ENCODE results near the gene SREBF1. TPM values are rescaled to one million over a fixed set of nuclear protein-coding genes. Genes with fewer than 3 reads are reported as not detected.

SREBF1 gene
- total and polyA plus RNA-seq, 10 of the 15 experiments (the other 5 are each of a cell fraction or from before 2014, with no cell fraction given), result 1.4 to 84.6 (median 20.4) TPM

DNA sequence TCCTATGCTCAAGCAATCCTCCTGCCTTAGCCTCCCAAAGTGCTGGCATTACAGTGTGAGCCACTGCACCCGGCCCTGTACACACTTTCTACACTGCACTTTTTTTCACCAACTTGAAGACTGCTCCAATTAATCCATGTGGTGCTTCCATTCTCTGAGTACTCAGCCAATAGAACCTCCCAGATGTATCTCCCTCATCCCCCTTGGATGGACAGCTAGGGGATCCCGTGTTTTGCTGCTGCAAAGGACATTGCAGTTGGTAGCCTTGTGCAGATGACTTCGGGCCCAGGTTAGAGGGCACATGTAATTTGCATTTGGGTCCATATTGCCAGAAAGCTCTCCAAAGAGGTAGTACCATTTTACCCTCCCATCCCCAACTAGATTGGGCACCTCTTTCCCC is 59.9 kb downstream of the SREBF1 start (continued):
- TF ChIP-seq, protein P1, sequence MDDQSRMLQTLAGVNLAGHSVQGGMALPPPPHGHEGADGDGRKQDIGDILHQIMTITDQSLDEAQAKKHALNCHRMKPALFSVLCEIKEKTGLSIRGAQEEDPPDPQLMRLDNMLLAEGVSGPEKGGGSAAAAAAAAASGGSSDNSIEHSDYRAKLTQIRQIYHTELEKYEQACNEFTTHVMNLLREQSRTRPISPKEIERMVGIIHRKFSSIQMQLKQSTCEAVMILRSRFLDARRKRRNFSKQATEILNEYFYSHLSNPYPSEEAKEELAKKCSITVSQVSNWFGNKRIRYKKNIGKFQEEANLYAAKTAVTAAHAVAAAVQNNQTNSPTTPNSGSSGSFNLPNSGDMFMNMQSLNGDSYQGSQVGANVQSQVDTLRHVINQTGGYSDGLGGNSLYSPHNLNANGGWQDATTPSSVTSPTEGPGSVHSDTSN (IDR thresholded peaks at IDR 0.05; ENCODE audit: insufficient replicate concordance, low read depth, low read length), result no peak
- TF ChIP-seq HDAC6 (IDR thresholded peaks at IDR 0.05; ENCODE audit: unreplicated experiment), result no peak
- TF ChIP-seq CHD4 (IDR thresholded peaks at IDR 0.05), result no peak
- TF ChIP-seq, protein P2, sequence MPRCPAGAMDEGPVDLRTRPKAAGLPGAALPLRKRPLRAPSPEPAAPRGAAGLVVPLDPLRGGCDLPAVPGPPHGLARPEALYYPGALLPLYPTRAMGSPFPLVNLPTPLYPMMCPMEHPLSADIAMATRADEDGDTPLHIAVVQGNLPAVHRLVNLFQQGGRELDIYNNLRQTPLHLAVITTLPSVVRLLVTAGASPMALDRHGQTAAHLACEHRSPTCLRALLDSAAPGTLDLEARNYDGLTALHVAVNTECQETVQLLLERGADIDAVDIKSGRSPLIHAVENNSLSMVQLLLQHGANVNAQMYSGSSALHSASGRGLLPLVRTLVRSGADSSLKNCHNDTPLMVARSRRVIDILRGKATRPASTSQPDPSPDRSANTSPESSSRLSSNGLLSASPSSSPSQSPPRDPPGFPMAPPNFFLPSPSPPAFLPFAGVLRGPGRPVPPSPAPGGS (IDR thresholded peaks at IDR 0.05; ENCODE audit: borderline replicate concordance, insufficient read depth, low read depth, low read length, poor library complexity, severe bottlenecking), result no peak
- no peak for TF ChIP-seq MTA2 (IDR thresholded peaks at IDR 0.05; ENCODE audit: low read depth)
- TF ChIP-seq, protein P3, sequence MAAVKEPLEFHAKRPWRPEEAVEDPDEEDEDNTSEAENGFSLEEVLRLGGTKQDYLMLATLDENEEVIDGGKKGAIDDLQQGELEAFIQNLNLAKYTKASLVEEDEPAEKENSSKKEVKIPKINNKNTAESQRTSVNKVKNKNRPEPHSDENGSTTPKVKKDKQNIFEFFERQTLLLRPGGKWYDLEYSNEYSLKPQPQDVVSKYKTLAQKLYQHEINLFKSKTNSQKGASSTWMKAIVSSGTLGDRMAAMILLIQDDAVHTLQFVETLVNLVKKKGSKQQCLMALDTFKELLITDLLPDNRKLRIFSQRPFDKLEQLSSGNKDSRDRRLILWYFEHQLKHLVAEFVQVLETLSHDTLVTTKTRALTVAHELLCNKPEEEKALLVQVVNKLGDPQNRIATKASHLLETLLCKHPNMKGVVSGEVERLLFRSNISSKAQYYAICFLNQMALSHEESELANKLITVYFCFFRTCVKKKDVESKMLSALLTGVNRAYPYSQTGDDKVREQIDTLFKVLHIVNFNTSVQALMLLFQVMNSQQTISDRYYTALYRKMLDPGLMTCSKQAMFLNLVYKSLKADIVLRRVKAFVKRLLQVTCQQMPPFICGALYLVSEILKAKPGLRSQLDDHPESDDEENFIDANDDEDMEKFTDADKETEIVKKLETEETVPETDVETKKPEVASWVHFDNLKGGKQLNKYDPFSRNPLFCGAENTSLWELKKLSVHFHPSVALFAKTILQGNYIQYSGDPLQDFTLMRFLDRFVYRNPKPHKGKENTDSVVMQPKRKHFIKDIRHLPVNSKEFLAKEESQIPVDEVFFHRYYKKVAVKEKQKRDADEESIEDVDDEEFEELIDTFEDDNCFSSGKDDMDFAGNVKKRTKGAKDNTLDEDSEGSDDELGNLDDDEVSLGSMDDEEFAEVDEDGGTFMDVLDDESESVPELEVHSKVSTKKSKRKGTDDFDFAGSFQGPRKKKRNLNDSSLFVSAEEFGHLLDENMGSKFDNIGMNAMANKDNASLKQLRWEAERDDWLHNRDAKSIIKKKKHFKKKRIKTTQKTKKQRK (IDR thresholded peaks at IDR 0.05; ENCODE audit: low read depth, low read length), result no peak
- no peak for TF ChIP-seq BCLAF1 (IDR thresholded peaks at IDR 0.05)

Measured in GM12878 (cell line).